Fibroblast of the aortic adventitia (primary cell): Measurements from ENCODE around the gene ING4. TPM values are rescaled to one million over a fixed set of nuclear protein-coding genes. Genes with fewer than 3 reads are reported as not detected.
A peak's percentile ranks its signal among the peaks of the same experiment; 100 is the strongest.

Experiments
- DNase-seq: peaks from one replicate; pipeline ENCODE4 v3.0.0-alpha.2; 2010; ENCODE audit warnings: low read depth
- H3K4me3 ChIP-seq: 2 replicates; pipeline ENCODE4 v1.5.1; 2011; ENCODE audit warnings: low read depth, mild to moderate bottlenecking, control low read depth, low read length, moderate library complexity
- total RNA-seq: library from RNA; depleted of rRNA; stranded (reverse); fragments of >200 nt; gene quantifications from 2 replicates; pipeline ENCODE4 v1.2.3, GENCODE V29; 2012; ENCODE audit warnings: low replicate concordance
- TF ChIP-seq, protein P1 (sequence below): IDR thresholded peaks from 2 replicates; pipeline ENCODE4 v1.5.1; 2011; ENCODE audit warnings: mild to moderate bottlenecking, low read length, control low read depth, inconsistent platforms; ENCODE audit not compliant: insufficient read depth

The ING4 gene
- total RNA-seq, 1 donor = 34.1 TPM

DNA sequence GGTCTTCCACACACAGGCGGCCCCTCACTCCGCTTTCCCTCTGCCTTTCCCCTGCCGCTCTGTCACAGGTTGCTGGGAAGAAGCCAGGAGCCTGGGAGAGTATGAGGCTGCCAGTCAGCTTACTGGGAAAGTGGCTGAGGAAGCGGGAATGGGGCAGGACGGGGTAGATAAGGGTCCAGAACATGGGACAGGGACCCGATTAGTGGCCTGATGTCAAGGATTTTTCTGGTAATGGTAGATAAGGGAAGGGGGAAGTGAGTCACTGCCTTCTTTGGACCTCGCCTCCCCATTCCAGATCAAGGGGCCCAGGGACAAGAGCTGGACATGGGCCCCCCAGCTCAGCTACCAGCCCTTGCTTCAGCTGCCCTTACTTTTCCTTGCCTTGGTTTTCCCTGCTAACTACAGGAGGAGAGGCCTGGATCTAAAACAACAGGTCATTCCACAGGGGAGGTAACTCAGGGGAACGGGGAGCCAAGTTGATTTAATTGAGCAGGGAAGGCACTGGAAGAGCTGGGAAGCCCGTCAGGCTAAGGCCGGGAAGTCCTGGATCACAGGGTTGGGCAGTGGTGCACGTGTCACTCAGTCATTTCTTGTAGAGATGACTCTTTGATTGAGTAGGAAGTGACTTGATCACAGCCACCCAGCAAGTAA, 23.6 kb downstream of the ING4 start:
- TF ChIP-seq, protein P1, sequence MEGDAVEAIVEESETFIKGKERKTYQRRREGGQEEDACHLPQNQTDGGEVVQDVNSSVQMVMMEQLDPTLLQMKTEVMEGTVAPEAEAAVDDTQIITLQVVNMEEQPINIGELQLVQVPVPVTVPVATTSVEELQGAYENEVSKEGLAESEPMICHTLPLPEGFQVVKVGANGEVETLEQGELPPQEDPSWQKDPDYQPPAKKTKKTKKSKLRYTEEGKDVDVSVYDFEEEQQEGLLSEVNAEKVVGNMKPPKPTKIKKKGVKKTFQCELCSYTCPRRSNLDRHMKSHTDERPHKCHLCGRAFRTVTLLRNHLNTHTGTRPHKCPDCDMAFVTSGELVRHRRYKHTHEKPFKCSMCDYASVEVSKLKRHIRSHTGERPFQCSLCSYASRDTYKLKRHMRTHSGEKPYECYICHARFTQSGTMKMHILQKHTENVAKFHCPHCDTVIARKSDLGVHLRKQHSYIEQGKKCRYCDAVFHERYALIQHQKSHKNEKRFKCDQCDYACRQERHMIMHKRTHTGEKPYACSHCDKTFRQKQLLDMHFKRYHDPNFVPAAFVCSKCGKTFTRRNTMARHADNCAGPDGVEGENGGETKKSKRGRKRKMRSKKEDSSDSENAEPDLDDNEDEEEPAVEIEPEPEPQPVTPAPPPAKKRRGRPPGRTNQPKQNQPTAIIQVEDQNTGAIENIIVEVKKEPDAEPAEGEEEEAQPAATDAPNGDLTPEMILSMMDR = no peak
- DNase-seq = no peak
- no peak overlapping the region for H3K4me3 ChIP-seq

DNA sequence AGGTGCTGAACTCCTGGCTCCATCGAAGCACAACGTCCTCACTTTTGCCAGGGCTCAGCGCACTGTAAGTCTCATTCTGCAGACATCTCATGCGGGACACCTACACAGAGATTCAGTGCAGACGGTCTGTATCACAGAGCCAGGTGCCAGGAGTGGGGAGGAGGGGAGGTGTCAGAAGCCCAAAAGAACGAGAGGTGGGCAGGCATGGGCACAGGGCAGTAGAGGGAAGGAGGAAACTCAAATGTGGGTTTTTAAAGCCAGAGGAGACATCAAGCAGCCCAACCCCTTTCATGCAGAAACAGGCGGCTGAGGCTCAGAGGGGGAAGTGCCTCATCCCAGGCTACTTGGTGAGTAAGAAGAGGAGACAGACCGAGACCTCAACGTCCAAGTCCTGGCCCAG, 24.6 kb downstream of the ING4 start:
- H3K4me3 ChIP-seq = no peak overlapping the region
- TF ChIP-seq, protein P1 = no peak
- DNase-seq = no peak

- TF ChIP-seq, protein P1 = no peak
- peak; percentile 24 for DNase-seq
- no peak within 1 kb of the TSS for H3K4me3 ChIP-seq
Observed at GRCh38 chr12:6635856-6636531, 26.9 kb downstream of the ING4 start, which contains the start of gene LPAR5. Gene LPAR5, minus strand, starts transcription at chr12:6635959. Its CDS starts 14,711 bp downstream, at chr12:6621248.

DNA sequence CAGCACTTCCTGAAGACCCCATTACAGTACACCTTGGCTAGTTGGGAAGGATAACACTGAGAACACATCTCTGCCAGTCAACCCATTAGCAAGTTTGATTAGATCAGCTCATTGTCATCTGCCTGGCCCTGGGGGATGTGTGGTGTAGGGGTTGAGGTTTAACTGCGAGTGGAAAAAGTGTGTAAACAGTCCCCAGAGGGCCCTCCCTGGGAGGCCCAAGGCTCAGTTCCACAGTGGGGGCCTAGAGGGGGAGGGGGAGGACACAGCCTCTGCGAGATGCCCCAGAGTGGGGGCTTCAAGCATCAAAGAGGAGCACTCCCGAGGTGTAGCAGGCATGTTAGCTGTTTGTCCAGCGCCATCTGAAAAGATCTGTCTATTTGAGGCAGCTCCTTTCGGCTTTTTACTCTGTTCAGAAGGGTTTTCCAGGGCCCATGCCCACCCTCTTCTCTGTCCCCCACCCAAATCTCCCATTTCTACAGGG, 27.5 kb downstream of the ING4 start:
- DNase-seq = no peak

GRCh38 chr12:6632026-6632983, 30.6 kb downstream of the ING4 start:
- TF ChIP-seq, protein P1 = no peak
- H3K4me3 ChIP-seq = no peak overlapping the region
- DNase-seq = no peak

More for the DNA sequence above, 27.5 kb downstream of the ING4 start:
- no peak overlapping the region for H3K4me3 ChIP-seq
- TF ChIP-seq, protein P1 = no peak

DNA sequence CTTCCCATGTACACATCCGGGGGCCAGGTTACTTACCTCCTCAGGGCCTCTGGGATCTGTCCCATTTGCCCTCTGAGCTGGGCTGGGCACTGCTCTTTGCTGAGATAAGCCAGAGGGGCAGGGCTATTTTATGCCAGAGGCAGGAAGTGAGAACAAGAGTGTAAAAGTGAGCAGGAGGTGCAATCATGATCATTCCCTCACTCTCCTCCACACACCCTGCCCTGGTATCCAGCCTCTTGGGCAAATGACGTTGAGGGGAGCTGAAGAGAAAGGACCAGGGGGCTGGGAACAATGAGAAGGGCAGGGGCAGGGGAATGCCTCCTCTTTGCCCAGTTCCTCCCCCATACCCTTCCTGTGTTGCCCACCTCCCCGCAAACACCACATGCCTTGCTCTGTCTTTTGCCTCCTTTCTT, 31.4 kb downstream of the ING4 start:
- no peak for DNase-seq
- no peak overlapping the region for H3K4me3 ChIP-seq
- TF ChIP-seq, protein P1 = no peak
